HG03342 (cell line): ENCODE results near the gene DCAF6.

Experiments
- ATAC-seq: cut with Tn5 transposase; IDR thresholded peaks from one replicate; pipeline ENCODE4 v1.9.1; 2021; ENCODE audit warnings: mild to moderate bottlenecking, moderate library complexity; ENCODE audit not compliant: unreplicated experiment

The DCAF6 gene

GRCh38 chr1:167964646-167965045, 28.2 kb downstream of the DCAF6 start:
- ATAC-seq = no peak

GRCh38 chr1:167966050-167966449, 29.6 kb downstream of the DCAF6 start:
- no peak for ATAC-seq

- ATAC-seq = no peak
Observed at GRCh38 chr1:167968569-167968968, 32.1 kb downstream of the DCAF6 start.

- ATAC-seq = no peak
Observed at GRCh38 chr1:167973832-167974231, 37.3 kb downstream of the DCAF6 start.

GRCh38 chr1:167974698-167975097, 38.2 kb downstream of the DCAF6 start:
- ATAC-seq = no peak

- ATAC-seq = no peak
Observed at GRCh38 chr1:167977245-167977644, 40.8 kb downstream of the DCAF6 start.

- no peak for ATAC-seq
Observed at GRCh38 chr1:167981933-167982332, 45.5 kb downstream of the DCAF6 start.

GRCh38 chr1:167983797-167984420, 47.4 kb downstream of the DCAF6 start:
- no peak for ATAC-seq

GRCh38 chr1:167984886-167985489, 48.5 kb downstream of the DCAF6 start:
- no peak for ATAC-seq

- ATAC-seq = no peak
Observed at GRCh38 chr1:167987174-167987573, 50.7 kb downstream of the DCAF6 start.

GRCh38 chr1:167991546-167991945, 55.1 kb downstream of the DCAF6 start:
- no peak for ATAC-seq

GRCh38 chr1:167993720-167994119, 57.2 kb downstream of the DCAF6 start:
- no peak for ATAC-seq

- no peak for ATAC-seq
Observed at GRCh38 chr1:167994560-167994959, 58.1 kb downstream of the DCAF6 start.

GRCh38 chr1:167995038-167995437, 58.6 kb downstream of the DCAF6 start:
- ATAC-seq = no peak

- ATAC-seq = no peak
Observed at GRCh38 chr1:167996266-167996665, 59.8 kb downstream of the DCAF6 start.

GRCh38 chr1:167997037-167997575, 60.6 kb downstream of the DCAF6 start:
- ATAC-seq = no peak

- ATAC-seq = no peak
Observed at GRCh38 chr1:167999877-168000276, 63.4 kb downstream of the DCAF6 start.

- no peak for ATAC-seq
Observed at GRCh38 chr1:168000656-168001055, 64.2 kb downstream of the DCAF6 start.

GRCh38 chr1:168001213-168001612, 64.7 kb downstream of the DCAF6 start:
- ATAC-seq = no peak

GRCh38 chr1:168004531-168004930, 68.0 kb downstream of the DCAF6 start:
- ATAC-seq = no peak

- ATAC-seq = no peak
Observed at GRCh38 chr1:168005529-168005928, 69.0 kb downstream of the DCAF6 start.

GRCh38 chr1:168007691-168008090, 71.2 kb downstream of the DCAF6 start:
- no peak for ATAC-seq

- no peak for ATAC-seq
Observed at GRCh38 chr1:168008595-168008994, 72.1 kb downstream of the DCAF6 start.
